GM12878 (cell line): ENCODE data around the gene FGD3.

ENCODE experiments used
- BRCA1 ChIP-seq: IDR thresholded peaks from 2 replicates; pipeline ENCODE4 v1.6.1; 2011; ENCODE audit warnings: low read depth, low read length, improper control_type of control experiment
- EP300 ChIP-seq, 2 experiments: fragments of 150-350 bp in 1 of 2; IDR thresholded peaks; 2 replicates each; pipeline ENCODE4 v1.6.1; 2011 to 2012; ENCODE audit warnings: low read depth in 2 of 2, low read length in 2 of 2, borderline replicate concordance in 1 of 2, improper control_type of control experiment in 1 of 2, inconsistent platforms in 1 of 2; ENCODE audit not compliant: control insufficient read depth in 1 of 2
- FOXK2 ChIP-seq: fragments of 450-650 bp; IDR thresholded peaks from 2 replicates; pipeline ENCODE4 v1.6.1; 2017; ENCODE audit warnings: mild to moderate bottlenecking, moderate library complexity
- HDAC6 ChIP-seq: fragments of 200-600 bp; sonication (generic); IDR thresholded peaks from one replicate; pipeline ENCODE4 v1.8.0; 2017; ENCODE audit warnings: antibody characterized with exemption; ENCODE audit not compliant: unreplicated experiment
- MYC ChIP-seq: IDR thresholded peaks from 2 replicates; pipeline ENCODE4 v1.6.1; 2011; ENCODE audit warnings: mild to moderate bottlenecking, low read length, moderate library complexity, inconsistent platforms; ENCODE audit not compliant: insufficient read depth, insufficient replicate concordance, insufficient read length, severe bottlenecking
- NFYB ChIP-seq: IDR thresholded peaks from 2 replicates; pipeline ENCODE4 v1.6.1; 2011; ENCODE audit warnings: low read depth, mild to moderate bottlenecking, low read length, improper control_type of control experiment, moderate library complexity; ENCODE audit not compliant: insufficient read depth
- RFX5 ChIP-seq: IDR thresholded peaks from 2 replicates; pipeline ENCODE4 v1.6.1; 2011; ENCODE audit warnings: low read depth, low read length, improper control_type of control experiment
- TAF1 ChIP-seq: IDR thresholded peaks from 2 replicates; pipeline ENCODE4 v1.6.1; 2011; ENCODE audit warnings: mild to moderate bottlenecking, low read depth, low read length, borderline replicate concordance
- YY1 ChIP-seq: IDR thresholded peaks from 2 replicates; pipeline ENCODE4 v1.6.1; 2011; ENCODE audit warnings: low read depth, mild to moderate bottlenecking, low read length
- ZSCAN29 ChIP-seq: fragments of 450-650 bp; IDR thresholded peaks from 2 replicates; pipeline ENCODE4 v1.6.1; 2017; ENCODE audit warnings: mild to moderate bottlenecking, moderate library complexity
- TF ChIP-seq, protein P1 (sequence below), 3 experiments: IDR thresholded peaks in 2 of 3; conservative IDR thresholded peaks in 1 of 3; 2 replicates each; pipeline ENCODE4 v1.5.1; 2011; ENCODE audit warnings: low read depth in 3 of 3, low read length in 3 of 3, mild to moderate bottlenecking in 3 of 3, control low read depth in 2 of 3, moderate library complexity in 2 of 3, inconsistent platforms in 1 of 3, mixed read lengths in 1 of 3; ENCODE audit not compliant: control insufficient read depth in 2 of 3, insufficient read depth in 1 of 3; ENCODE audit errors: extremely low read depth in 1 of 3
- TF ChIP-seq, protein P2 (sequence below): IDR thresholded peaks from 2 replicates; pipeline ENCODE4 v1.6.1; 2012; ENCODE audit warnings: low read depth, low read length, improper control_type of control experiment
- TF ChIP-seq, protein P3 (sequence below): fragments of 450-650 bp; IDR thresholded peaks from 2 replicates; pipeline ENCODE4 v1.6.1; 2017; ENCODE audit warnings: antibody characterized with exemption, mild to moderate bottlenecking, moderate library complexity
- TF ChIP-seq, protein P4 (sequence below): IDR thresholded peaks from 2 replicates; pipeline ENCODE4 v1.6.1; 2011; ENCODE audit warnings: borderline replicate concordance, low read depth, mild to moderate bottlenecking, moderate library complexity, mixed read lengths, low read length; ENCODE audit not compliant: insufficient read depth; ENCODE audit errors: extremely low read length

DNA sequence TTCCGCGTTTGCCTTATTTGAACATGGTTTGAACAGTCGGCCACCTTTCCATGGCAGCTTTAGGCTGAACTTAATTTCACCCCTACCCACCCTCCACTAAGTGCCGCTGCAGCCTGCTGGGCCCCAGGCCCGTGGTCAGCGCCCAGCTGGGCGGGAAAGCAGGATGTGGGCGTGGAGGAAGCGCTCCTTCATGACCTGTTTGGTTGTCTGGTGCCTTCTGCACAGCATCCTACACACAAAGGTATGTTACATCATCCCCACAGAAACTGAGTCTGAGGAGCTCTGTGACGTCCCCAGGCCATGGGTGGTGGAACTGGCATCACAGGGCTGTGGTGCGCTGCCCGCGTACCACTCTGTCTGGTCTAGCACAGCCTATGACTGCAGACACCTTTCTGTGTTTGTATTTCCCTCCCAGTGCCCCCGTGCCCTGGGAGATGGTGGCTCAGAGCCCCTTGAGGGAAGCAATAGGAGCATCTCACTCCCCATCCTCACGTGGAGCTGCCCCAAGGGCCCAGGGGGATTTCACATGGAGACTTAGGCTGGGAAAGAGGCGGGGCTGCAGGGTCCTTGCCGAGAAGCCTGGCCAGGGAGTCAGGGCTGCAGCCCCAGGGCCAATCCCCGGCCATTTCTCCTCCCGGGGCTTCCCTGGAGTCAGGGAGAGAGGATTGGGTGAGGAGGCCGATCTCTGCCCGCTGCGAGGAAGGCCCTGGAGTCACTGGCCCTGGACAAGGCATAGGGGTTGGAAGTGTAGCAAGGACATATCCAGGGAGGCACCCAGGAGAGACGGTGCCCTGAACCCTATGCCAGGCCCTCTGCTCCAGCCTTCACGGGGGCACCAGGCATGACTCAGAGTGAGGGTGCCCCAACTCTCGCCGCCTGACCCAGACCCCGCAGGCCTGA is 73.7 kb downstream of the FGD3 start:
- TF ChIP-seq, protein P1, sequence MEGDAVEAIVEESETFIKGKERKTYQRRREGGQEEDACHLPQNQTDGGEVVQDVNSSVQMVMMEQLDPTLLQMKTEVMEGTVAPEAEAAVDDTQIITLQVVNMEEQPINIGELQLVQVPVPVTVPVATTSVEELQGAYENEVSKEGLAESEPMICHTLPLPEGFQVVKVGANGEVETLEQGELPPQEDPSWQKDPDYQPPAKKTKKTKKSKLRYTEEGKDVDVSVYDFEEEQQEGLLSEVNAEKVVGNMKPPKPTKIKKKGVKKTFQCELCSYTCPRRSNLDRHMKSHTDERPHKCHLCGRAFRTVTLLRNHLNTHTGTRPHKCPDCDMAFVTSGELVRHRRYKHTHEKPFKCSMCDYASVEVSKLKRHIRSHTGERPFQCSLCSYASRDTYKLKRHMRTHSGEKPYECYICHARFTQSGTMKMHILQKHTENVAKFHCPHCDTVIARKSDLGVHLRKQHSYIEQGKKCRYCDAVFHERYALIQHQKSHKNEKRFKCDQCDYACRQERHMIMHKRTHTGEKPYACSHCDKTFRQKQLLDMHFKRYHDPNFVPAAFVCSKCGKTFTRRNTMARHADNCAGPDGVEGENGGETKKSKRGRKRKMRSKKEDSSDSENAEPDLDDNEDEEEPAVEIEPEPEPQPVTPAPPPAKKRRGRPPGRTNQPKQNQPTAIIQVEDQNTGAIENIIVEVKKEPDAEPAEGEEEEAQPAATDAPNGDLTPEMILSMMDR (IDR thresholded peaks at IDR 0.05 in 2 of 3, conservative IDR thresholded peaks at IDR 0.05 in 1 of 3; ENCODE audit: control insufficient read depth in 2 of 3, extremely low read depth in 1 of 3, insufficient read depth in 1 of 3, low read depth in 3 of 3, low read length in 3 of 3), result no peak
- TF ChIP-seq HDAC6 (no peak), MYC (no peak), ZSCAN29 (no peak), BRCA1 (no peak), YY1 (no peak), NFYB (no peak), TAF1 (no peak), FOXK2 (no peak), EP300 (IDR thresholded peaks at IDR 0.05; ENCODE audit: borderline replicate concordance in 1 of 2, control insufficient read depth in 1 of 2, low read depth in 2 of 2, low read length in 2 of 2) (no peak), RFX5 (no peak)
- TF ChIP-seq, protein P2, sequence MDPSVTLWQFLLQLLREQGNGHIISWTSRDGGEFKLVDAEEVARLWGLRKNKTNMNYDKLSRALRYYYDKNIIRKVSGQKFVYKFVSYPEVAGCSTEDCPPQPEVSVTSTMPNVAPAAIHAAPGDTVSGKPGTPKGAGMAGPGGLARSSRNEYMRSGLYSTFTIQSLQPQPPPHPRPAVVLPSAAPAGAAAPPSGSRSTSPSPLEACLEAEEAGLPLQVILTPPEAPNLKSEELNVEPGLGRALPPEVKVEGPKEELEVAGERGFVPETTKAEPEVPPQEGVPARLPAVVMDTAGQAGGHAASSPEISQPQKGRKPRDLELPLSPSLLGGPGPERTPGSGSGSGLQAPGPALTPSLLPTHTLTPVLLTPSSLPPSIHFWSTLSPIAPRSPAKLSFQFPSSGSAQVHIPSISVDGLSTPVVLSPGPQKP, result no peak
- TF ChIP-seq, protein P3, sequence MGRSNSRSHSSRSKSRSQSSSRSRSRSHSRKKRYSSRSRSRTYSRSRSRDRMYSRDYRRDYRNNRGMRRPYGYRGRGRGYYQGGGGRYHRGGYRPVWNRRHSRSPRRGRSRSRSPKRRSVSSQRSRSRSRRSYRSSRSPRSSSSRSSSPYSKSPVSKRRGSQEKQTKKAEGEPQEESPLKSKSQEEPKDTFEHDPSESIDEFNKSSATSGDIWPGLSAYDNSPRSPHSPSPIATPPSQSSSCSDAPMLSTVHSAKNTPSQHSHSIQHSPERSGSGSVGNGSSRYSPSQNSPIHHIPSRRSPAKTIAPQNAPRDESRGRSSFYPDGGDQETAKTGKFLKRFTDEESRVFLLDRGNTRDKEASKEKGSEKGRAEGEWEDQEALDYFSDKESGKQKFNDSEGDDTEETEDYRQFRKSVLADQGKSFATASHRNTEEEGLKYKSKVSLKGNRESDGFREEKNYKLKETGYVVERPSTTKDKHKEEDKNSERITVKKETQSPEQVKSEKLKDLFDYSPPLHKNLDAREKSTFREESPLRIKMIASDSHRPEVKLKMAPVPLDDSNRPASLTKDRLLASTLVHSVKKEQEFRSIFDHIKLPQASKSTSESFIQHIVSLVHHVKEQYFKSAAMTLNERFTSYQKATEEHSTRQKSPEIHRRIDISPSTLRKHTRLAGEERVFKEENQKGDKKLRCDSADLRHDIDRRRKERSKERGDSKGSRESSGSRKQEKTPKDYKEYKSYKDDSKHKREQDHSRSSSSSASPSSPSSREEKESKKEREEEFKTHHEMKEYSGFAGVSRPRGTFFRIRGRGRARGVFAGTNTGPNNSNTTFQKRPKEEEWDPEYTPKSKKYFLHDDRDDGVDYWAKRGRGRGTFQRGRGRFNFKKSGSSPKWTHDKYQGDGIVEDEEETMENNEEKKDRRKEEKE, result no peak
- TF ChIP-seq, protein P4, sequence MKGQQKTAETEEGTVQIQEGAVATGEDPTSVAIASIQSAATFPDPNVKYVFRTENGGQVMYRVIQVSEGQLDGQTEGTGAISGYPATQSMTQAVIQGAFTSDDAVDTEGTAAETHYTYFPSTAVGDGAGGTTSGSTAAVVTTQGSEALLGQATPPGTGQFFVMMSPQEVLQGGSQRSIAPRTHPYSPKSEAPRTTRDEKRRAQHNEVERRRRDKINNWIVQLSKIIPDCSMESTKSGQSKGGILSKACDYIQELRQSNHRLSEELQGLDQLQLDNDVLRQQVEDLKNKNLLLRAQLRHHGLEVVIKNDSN, result no peak
